Thymus (tissue), 11 donors: ENCODE measurements around the gene KCNK2. TPM values are rescaled to one million over a fixed set of nuclear protein-coding genes. Genes with fewer than 3 reads are reported as not detected.
A peak's percentile ranks its signal among the peaks of the same experiment; 100 is the strongest.

Source experiments
- DNase-seq, 9 donors: peaks; one replicate each; pipeline ENCODE4 v3.0.0-alpha.2; 2013; ENCODE audit warnings: low spot score in 9 of 9, low read depth in 6 of 9, missing footprints in 1 of 9
- H3K27ac ChIP-seq, 2 donors: one replicate each; pipeline ENCODE4 v1.5.1; 2013; ENCODE audit warnings: control low read depth in 1 of 2, low read depth in 1 of 2, low read length in 1 of 2, mild to moderate bottlenecking in 1 of 2, moderate library complexity in 1 of 2
- H3K27me3 ChIP-seq, 2 donors: one replicate each; pipeline ENCODE4 v1.5.1; 2013; ENCODE audit warnings: low read length in 1 of 2; ENCODE audit not compliant: control insufficient read depth in 2 of 2, insufficient read depth in 1 of 2
- H3K36me3 ChIP-seq, 2 donors: one replicate each; pipeline ENCODE4 v1.5.1; 2013; ENCODE audit warnings: low read length in 1 of 2, mild to moderate bottlenecking in 1 of 2, moderate library complexity in 1 of 2; ENCODE audit not compliant: control insufficient read depth in 2 of 2, insufficient read depth in 2 of 2
- H3K4me1 ChIP-seq, 2 donors: one replicate each; pipeline ENCODE4 v1.5.1; 2013; ENCODE audit warnings: low read length in 2 of 2; ENCODE audit not compliant: control insufficient read depth in 2 of 2, insufficient read depth in 2 of 2
- H3K4me3 ChIP-seq, 2 donors: one replicate each; pipeline ENCODE4 v1.5.1; 2013; ENCODE audit warnings: low read length in 2 of 2, control low read depth in 1 of 2, mild to moderate bottlenecking in 1 of 2
- H3K9me3 ChIP-seq, 2 donors: one replicate each; pipeline ENCODE4 v1.5.1; 2013; ENCODE audit warnings: low read length in 1 of 2, mild to moderate bottlenecking in 1 of 2; ENCODE audit not compliant: control insufficient read depth in 2 of 2, insufficient read depth in 1 of 2
- WGBS: extraction: QIAGEN DNeasy Blood & Tissue Kit; methylation state at CpG from one replicate; pipeline ENCODE4 v1.1.7; 2013; 5-methylcytosine and 5-hydroxymethylcytosine counted together
- polyA plus RNA-seq: library from polyadenylated mRNA; stranded (reverse); fragments of 200-250 nt; gene quantifications from one replicate; pipeline ENCODE4 v1.2.3, GENCODE V29; 2013
- total RNA-seq: library from RNA; stranded (reverse); fragments of 120-200 nt; gene quantifications from one replicate; pipeline ENCODE4 v1.2.4, GENCODE V29; 2013
- donor health status: healthy.

The KCNK2 gene
- total and polyA plus RNA-seq, 2 donors = 0.30 to 0.57 TPM

- Histone ChIP-seq H3K36me3 (no peaks in the 10 kb centered on the region), H3K4me3 (no peak overlapping the region), H3K27me3 (no peaks in the 10 kb centered on the region), H3K9me3 (no peaks in the 10 kb centered on the region), H3K4me1 (no peaks in the 10 kb centered on the region), H3K27ac (no peak overlapping the region)
- WGBS = 82% methylated on average over 2 of the region's 2 CpGs
- no peak for DNase-seq
Observed at GRCh38 chr1:215055281-215055935, 27.1 kb upstream of the KCNK2 start.

- no peak for DNase-seq
- Histone ChIP-seq H3K4me3 (no peak overlapping the region), H3K27ac (no peak overlapping the region), H3K36me3 (no peaks in the 10 kb centered on the region), H3K4me1 (no peaks in the 10 kb centered on the region), H3K27me3 (no peaks in the 10 kb centered on the region), H3K9me3 (no peaks in the 10 kb centered on the region)
- 72% methylated on average over 1 of the region's 1 CpG for WGBS
Observed at GRCh38 chr1:215056584-215056983, 26.0 kb upstream of the KCNK2 start.

- no peak for DNase-seq
- 96% methylated on average over 8 of the region's 8 CpGs for WGBS
Observed at GRCh38 chr1:215059947-215060346, 22.6 kb upstream of the KCNK2 start.

GRCh38 chr1:215064327-215064726, 18.2 kb upstream of the KCNK2 start:
- 92% methylated on average over 5 of the region's 5 CpGs for WGBS
- Histone ChIP-seq H3K27ac (no peak overlapping the region), H3K9me3 (no peaks in the 10 kb centered on the region), H3K36me3 (no peaks in the 10 kb centered on the region), H3K4me3 (no peak overlapping the region), H3K4me1 (no peaks in the 10 kb centered on the region), H3K27me3 (no peaks in the 10 kb centered on the region)
- no peak for DNase-seq

More at GRCh38 chr1:215059947-215060346, 22.6 kb upstream of the KCNK2 start:
- Histone ChIP-seq H3K4me1 (no peaks in the 10 kb centered on the region), H3K4me3 (no peak overlapping the region), H3K27ac (no peak overlapping the region), H3K27me3 (no peaks in the 10 kb centered on the region), H3K9me3 (no peaks in the 10 kb centered on the region), H3K36me3 (no peaks in the 10 kb centered on the region)

GRCh38 chr1:215071078-215071477, 11.5 kb upstream of the KCNK2 start:
- Histone ChIP-seq H3K4me3 (no peak overlapping the region), H3K9me3 (no peaks in the 10 kb centered on the region), H3K27ac (no peak overlapping the region), H3K27me3 (no peaks in the 10 kb centered on the region), H3K36me3 (no peaks in the 10 kb centered on the region), H3K4me1 (no peaks in the 10 kb centered on the region)
- DNase-seq = no peak
- WGBS = 89% methylated on average over 1 of the region's 1 CpG

GRCh38 chr1:215076322-215076721, 6.2 kb upstream of the KCNK2 start:
- Histone ChIP-seq H3K9me3 (no peaks in the 10 kb centered on the region), H3K27ac (no peak overlapping the region), H3K4me3 (no peak overlapping the region), H3K4me1 (no peaks in the 10 kb centered on the region), H3K27me3 (peaks cover 8 to 14% of the 10 kb centered on the region in 2 donors), H3K36me3 (no peaks in the 10 kb centered on the region)
- WGBS = 71% methylated on average over 1 of the region's 1 CpG
- no peak for DNase-seq

GRCh38 chr1:215079456-215079855, 3.1 kb upstream of the KCNK2 start:
- H3K27ac ChIP-seq = no peak overlapping the region
- no peaks in the 10 kb centered on the region for H3K36me3 ChIP-seq
- H3K27me3 ChIP-seq = peaks cover 31 to 42% of the 10 kb centered on the region in 2 donors
- WGBS = 86% methylated on average over 2 of the region's 2 CpGs
- no peak for DNase-seq
- H3K9me3 ChIP-seq = no peaks in the 10 kb centered on the region
- no peaks in the 10 kb centered on the region for H3K4me1 ChIP-seq
- no peak overlapping the region for H3K4me3 ChIP-seq

- Histone ChIP-seq H3K4me1 (no peaks in the 10 kb centered on the region), H3K27me3 (peaks cover 31 to 50% of the 10 kb centered on the region in 2 donors)
Observed at GRCh38 chr1:215081661-215082531, 641 bp upstream of the KCNK2 start.

GRCh38 chr1:215083383-215083961, 935 bp downstream of the KCNK2 start:
- Histone ChIP-seq H3K27me3 (peaks cover 31 to 50% of the 10 kb centered on the region in 2 donors), H3K4me3 (peak overlapping the region; percentile 8 to 15)

More at GRCh38 chr1:215081661-215082531, 641 bp upstream of the KCNK2 start:
- 4% methylated on average over 44 of the region's 44 CpGs for WGBS
- Histone ChIP-seq H3K27ac (no peak overlapping the region), H3K36me3 (no peaks in the 10 kb centered on the region), H3K4me3 (no peak overlapping the region), H3K9me3 (no peaks in the 10 kb centered on the region)
- no peak for DNase-seq

More at GRCh38 chr1:215083383-215083961, 935 bp downstream of the KCNK2 start:
- no peak for DNase-seq
- WGBS = 8% methylated on average over 25 of the region's 25 CpGs
- Histone ChIP-seq H3K9me3 (no peaks in the 10 kb centered on the region), H3K4me1 (no peaks in the 10 kb centered on the region), H3K27ac (no peak overlapping the region), H3K36me3 (no peaks in the 10 kb centered on the region)
